ENCODE measurements around the gene BCS1L. TPM values are rescaled to one million over a fixed set of nuclear protein-coding genes. Genes with fewer than 3 reads are reported as not detected.

Gene BCS1L
- polyA plus RNA-seq, 1 donor, result 39.5 TPM

- peaks cover 44% of the 10 kb centered on the region for H3K36me3 ChIP-seq (ENCODE audit: control insufficient read depth, insufficient read depth, low read length)
- no CpG with 5 or more reads among the region's 27 CpGs for WGBS (ENCODE audit: insufficient coverage, low lambda C conversion rate)
- DNase-seq, result peak; percentile 35 to 73
- H3K9me3 ChIP-seq (ENCODE audit: control insufficient read depth, low read depth, low read length), result no peaks in the 10 kb centered on the region
- H3K4me1 ChIP-seq (ENCODE audit: control insufficient read depth, insufficient read depth, low read length), result no peaks in the 10 kb centered on the region
- no peaks in the 10 kb centered on the region for H3K27me3 ChIP-seq (ENCODE audit: control insufficient read depth, insufficient read depth, low read length)
- H3K27ac ChIP-seq (ENCODE audit: low read length), result peak overlapping the region; percentile 68
- H3K4me3 ChIP-seq (ENCODE audit: low read length), result peak overlapping the region; percentile 85
Measured at GRCh38 chr2:218658671-218659257, 719 bp upstream of the BCS1L start.

- Histone ChIP-seq H3K27me3 (ENCODE audit: control insufficient read depth, insufficient read depth, low read length) (no peaks in the 10 kb centered on the region), H3K4me3 (ENCODE audit: low read length) (peak overlapping the region; percentile 85), H3K36me3 (ENCODE audit: control insufficient read depth, insufficient read depth, low read length) (peaks cover 50% of the 10 kb centered on the region), H3K4me1 (ENCODE audit: control insufficient read depth, insufficient read depth, low read length) (no peaks in the 10 kb centered on the region), H3K27ac (ENCODE audit: low read length) (peak overlapping the region; percentile 3), H3K9me3 (ENCODE audit: control insufficient read depth, low read depth, low read length) (no peaks in the 10 kb centered on the region)
- WGBS (ENCODE audit: insufficient coverage, low lambda C conversion rate), result 30% methylated on average over 2 of the region's 8 CpGs
- no peak for DNase-seq
Measured at GRCh38 chr2:218659988-218660358, 490 bp downstream of the BCS1L start.

DNA sequence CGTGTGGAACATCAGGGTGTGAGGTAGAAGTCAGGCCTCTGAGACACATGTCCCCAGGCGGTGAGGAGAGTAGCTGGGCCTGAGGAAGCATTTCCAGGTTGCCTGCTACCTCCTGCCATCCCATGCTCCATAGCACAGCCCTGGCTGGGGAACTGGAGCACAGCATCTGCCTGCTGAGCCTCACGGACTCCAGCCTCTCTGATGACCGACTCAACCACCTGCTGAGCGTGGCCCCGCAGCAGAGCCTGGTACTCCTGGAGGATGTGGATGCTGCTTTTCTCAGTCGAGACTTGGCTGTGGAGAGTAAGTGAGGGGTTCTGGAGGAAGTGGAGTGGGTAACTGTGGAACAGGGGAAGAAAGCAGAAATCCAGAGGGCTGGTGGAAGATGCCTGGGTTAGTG lies 2.9 kb downstream of the BCS1L start:
- Histone ChIP-seq H3K27ac (ENCODE audit: low read length) (no peak overlapping the region), H3K36me3 (ENCODE audit: control insufficient read depth, insufficient read depth, low read length) (peaks cover 55% of the 10 kb centered on the region), H3K4me3 (ENCODE audit: low read length) (no peak overlapping the region), H3K27me3 (ENCODE audit: control insufficient read depth, insufficient read depth, low read length) (no peaks in the 10 kb centered on the region), H3K9me3 (ENCODE audit: control insufficient read depth, low read depth, low read length) (no peaks in the 10 kb centered on the region), H3K4me1 (ENCODE audit: control insufficient read depth, insufficient read depth, low read length) (no peaks in the 10 kb centered on the region)
- 80% methylated on average over 1 of the region's 7 CpGs for WGBS (ENCODE audit: insufficient coverage, low lambda C conversion rate)
- no peak for DNase-seq

DNA sequence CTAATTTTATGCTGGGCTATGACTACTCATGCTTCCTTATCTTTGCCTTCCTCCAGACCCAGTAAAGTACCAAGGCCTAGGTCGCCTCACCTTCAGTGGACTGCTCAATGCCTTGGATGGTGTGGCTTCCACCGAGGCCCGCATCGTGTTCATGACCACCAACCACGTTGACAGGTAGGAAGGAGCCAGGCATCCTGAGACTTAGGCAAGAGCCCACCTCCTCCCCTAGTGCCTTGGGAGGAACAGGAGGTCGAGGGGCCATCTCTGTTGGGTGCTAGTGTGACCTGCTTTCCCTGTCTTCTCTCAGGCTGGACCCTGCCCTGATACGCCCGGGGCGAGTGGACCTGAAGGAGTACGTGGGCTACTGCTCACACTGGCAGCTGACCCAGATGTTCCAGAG lies 3.3 kb downstream of the BCS1L start:
- no peaks in the 10 kb centered on the region for H3K27me3 ChIP-seq (ENCODE audit: control insufficient read depth, insufficient read depth, low read length)
- H3K27ac ChIP-seq (ENCODE audit: low read length), result no peak overlapping the region
- no peaks in the 10 kb centered on the region for H3K4me1 ChIP-seq (ENCODE audit: control insufficient read depth, insufficient read depth, low read length)
- peaks cover 57% of the 10 kb centered on the region for H3K36me3 ChIP-seq (ENCODE audit: control insufficient read depth, insufficient read depth, low read length)
- DNase-seq, result no peak
- H3K9me3 ChIP-seq (ENCODE audit: control insufficient read depth, low read depth, low read length), result no peaks in the 10 kb centered on the region
- H3K4me3 ChIP-seq (ENCODE audit: low read length), result no peak overlapping the region
- WGBS (ENCODE audit: insufficient coverage, low lambda C conversion rate), result no CpG with 5 or more reads among the region's 10 CpGs

DNA sequence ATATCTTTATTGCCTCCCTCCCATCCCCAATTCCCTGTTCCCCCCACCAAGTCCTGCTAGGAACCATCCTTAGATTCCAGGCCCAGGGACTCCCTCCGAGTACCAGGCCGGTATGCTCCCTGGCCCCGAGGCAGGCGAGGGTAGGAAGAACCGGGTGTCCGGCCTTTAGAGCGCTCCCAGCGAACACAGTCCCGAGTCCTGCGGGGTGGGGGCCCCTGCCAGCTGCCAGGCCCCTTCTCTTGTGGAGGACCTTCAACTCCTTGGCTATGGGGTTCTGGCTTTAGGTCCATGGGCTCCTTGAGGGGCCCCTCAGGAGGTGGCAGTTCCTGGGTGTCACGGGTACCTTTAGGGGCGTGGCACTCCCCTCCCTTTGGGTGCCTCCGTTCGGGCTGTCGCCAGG lies 4.4 kb downstream of the BCS1L start:
- Histone ChIP-seq H3K9me3 (ENCODE audit: control insufficient read depth, low read depth, low read length) (no peaks in the 10 kb centered on the region), H3K4me3 (ENCODE audit: low read length) (no peak overlapping the region), H3K36me3 (ENCODE audit: control insufficient read depth, insufficient read depth, low read length) (peaks cover 63% of the 10 kb centered on the region), H3K27ac (ENCODE audit: low read length) (no peak overlapping the region), H3K4me1 (ENCODE audit: control insufficient read depth, insufficient read depth, low read length) (no peaks in the 10 kb centered on the region), H3K27me3 (ENCODE audit: control insufficient read depth, insufficient read depth, low read length) (no peaks in the 10 kb centered on the region)
- no CpG with 5 or more reads among the region's 15 CpGs for WGBS (ENCODE audit: insufficient coverage, low lambda C conversion rate)
- DNase-seq, result no peak

- no peak overlapping the region for H3K27ac ChIP-seq (ENCODE audit: low read length)
- no peaks in the 10 kb centered on the region for H3K4me1 ChIP-seq (ENCODE audit: control insufficient read depth, insufficient read depth, low read length)
Measured at GRCh38 chr2:218664653-218665052, 5.2 kb downstream of the BCS1L start.

DNA sequence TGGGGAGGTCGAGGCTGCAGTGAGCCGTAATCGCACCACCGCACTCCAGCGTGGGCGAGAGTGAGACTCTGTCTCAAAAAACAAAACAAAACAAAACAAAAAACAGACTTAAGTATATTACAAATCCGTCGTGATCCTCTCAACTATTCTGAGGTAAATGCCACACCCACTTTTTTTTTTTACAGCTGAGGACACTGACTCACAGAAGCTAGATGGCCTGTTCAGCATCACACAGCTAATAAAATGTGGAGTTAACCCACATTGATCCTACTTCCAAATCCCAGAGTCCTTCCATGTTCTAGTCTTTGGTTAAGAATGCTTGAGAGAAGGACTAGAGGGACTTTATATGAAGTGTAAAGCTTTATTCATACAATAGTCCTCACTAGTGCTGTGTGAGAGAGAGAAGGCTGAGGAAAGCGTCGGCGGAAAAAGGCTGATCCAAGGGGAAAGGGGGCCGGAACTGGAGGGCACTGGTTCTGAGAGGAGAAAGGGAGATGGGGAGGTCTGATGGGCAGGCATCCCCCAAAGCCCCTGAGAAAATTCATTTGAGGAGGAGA lies 11.7 kb downstream of the BCS1L start:
- Histone ChIP-seq H3K27me3 (ENCODE audit: control insufficient read depth, insufficient read depth, low read length) (no peaks in the 10 kb centered on the region), H3K4me1 (ENCODE audit: control insufficient read depth, insufficient read depth, low read length) (peaks cover 8% of the 10 kb centered on the region), H3K9me3 (ENCODE audit: control insufficient read depth, low read depth, low read length) (no peaks in the 10 kb centered on the region), H3K27ac (ENCODE audit: low read length) (peak overlapping the region; percentile 54), H3K36me3 (ENCODE audit: control insufficient read depth, insufficient read depth, low read length) (peaks cover 25% of the 10 kb centered on the region), H3K4me3 (ENCODE audit: low read length) (peak overlapping the region; percentile 84)
- peak in 1 of 2 donors; percentile 16 for DNase-seq
- WGBS (ENCODE audit: insufficient coverage, low lambda C conversion rate), result 0% methylated on average over 6 of the region's 12 CpGs

More at GRCh38 chr2:218664653-218665052, 5.2 kb downstream of the BCS1L start:
- Histone ChIP-seq H3K4me3 (ENCODE audit: low read length) (no peak overlapping the region), H3K9me3 (ENCODE audit: control insufficient read depth, low read depth, low read length) (no peaks in the 10 kb centered on the region), H3K36me3 (ENCODE audit: control insufficient read depth, insufficient read depth, low read length) (peaks cover 63% of the 10 kb centered on the region), H3K27me3 (ENCODE audit: control insufficient read depth, insufficient read depth, low read length) (no peaks in the 10 kb centered on the region)
- DNase-seq, result no peak
- no CpG with 5 or more reads among the region's 7 CpGs for WGBS (ENCODE audit: insufficient coverage, low lambda C conversion rate)

- Histone ChIP-seq H3K27ac (ENCODE audit: low read length) (peak within 1 kb of the TSS; percentile 54), H3K9me3 (ENCODE audit: control insufficient read depth, low read depth, low read length) (no peaks in the 10 kb centered on the region), H3K36me3 (ENCODE audit: control insufficient read depth, insufficient read depth, low read length) (peaks cover 21% of the 10 kb centered on the region), H3K4me3 (ENCODE audit: low read length) (peak within 1 kb of the TSS; percentile 84), H3K27me3 (ENCODE audit: control insufficient read depth, insufficient read depth, low read length) (no peaks in the 10 kb centered on the region), H3K4me1 (ENCODE audit: control insufficient read depth, insufficient read depth, low read length) (peaks cover 8% of the 10 kb centered on the region)
- DNase-seq, result peak; percentile 82 to 87
- no CpG with 5 or more reads among the region's 49 CpGs for WGBS (ENCODE audit: insufficient coverage, low lambda C conversion rate)
Measured at GRCh38 chr2:218671654-218672566, 12.4 kb downstream of the BCS1L start, which contains the start of the genes RNF25 and STK36. Gene RNF25, minus strand, starts transcription at chr2:218672002. Its CDS starts 32 bp downstream, at chr2:218671970. Gene STK36, plus strand, starts transcription at chr2:218672086. Its CDS starts 744 bp downstream, at chr2:218672830.

DNA sequence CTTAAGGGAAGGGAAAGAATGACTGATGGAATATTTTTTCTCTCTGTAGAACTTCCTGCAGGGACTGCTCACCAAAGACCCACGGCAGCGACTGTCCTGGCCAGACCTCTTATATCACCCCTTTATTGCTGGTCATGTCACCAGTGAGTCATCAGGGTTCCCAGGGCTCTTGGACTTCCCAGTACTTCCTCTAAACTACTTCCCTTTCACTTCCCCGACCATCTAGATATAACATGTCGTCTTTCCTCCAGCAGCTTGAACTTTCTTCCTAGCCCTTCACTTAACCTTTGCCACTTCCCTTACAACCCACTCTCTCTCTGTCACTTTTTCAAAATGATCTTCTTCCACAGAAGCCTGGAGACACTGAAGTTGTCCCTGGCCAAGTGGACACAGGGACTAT lies 19.6 kb downstream of the BCS1L start:
- Histone ChIP-seq H3K4me1 (ENCODE audit: control insufficient read depth, insufficient read depth, low read length) (no peaks in the 10 kb centered on the region), H3K27me3 (ENCODE audit: control insufficient read depth, insufficient read depth, low read length) (no peaks in the 10 kb centered on the region), H3K4me3 (ENCODE audit: low read length) (no peak overlapping the region), H3K27ac (ENCODE audit: low read length) (no peak overlapping the region), H3K9me3 (ENCODE audit: control insufficient read depth, low read depth, low read length) (no peaks in the 10 kb centered on the region), H3K36me3 (ENCODE audit: control insufficient read depth, insufficient read depth, low read length) (peaks cover 39% of the 10 kb centered on the region)
- 80% methylated on average over 2 of the region's 4 CpGs for WGBS (ENCODE audit: insufficient coverage, low lambda C conversion rate)
- DNase-seq, result no peak

- H3K4me3 ChIP-seq (ENCODE audit: low read length), result no peak overlapping the region
- no peak overlapping the region for H3K27ac ChIP-seq (ENCODE audit: low read length)
- H3K9me3 ChIP-seq (ENCODE audit: control insufficient read depth, low read depth, low read length), result no peaks in the 10 kb centered on the region
- no peaks in the 10 kb centered on the region for H3K4me1 ChIP-seq (ENCODE audit: control insufficient read depth, insufficient read depth, low read length)
- H3K27me3 ChIP-seq (ENCODE audit: control insufficient read depth, insufficient read depth, low read length), result no peaks in the 10 kb centered on the region
- H3K36me3 ChIP-seq (ENCODE audit: control insufficient read depth, insufficient read depth, low read length), result peaks cover 43% of the 10 kb centered on the region
- no peak for DNase-seq
- no CpG with 5 or more reads among the region's 3 CpGs for WGBS (ENCODE audit: insufficient coverage, low lambda C conversion rate)
Measured at GRCh38 chr2:218680061-218680460, 20.6 kb downstream of the BCS1L start.

Measured in large intestine (tissue), 3 donors.